Activated CD4-positive, alpha-beta memory T cell treated with anti-CD3 and anti-CD28 coated beads, Interleukin-2, amount 10 ng/mL, durations not matched to agents 7 days and 5 days (primary cell): ENCODE results near the gene PIK3AP1. TPM values are rescaled to one million over a fixed set of nuclear protein-coding genes. Genes with fewer than 3 reads are reported as not detected.

Experiments used
- CTCF ChIA-PET: fragments of 350-600 bp; sonication (Branson Sonifier 250); formaldehyde crosslinking; loops from one replicate; lab custom pipeline; 2021; ENCODE audit warnings: antibody characterized with exemption, inconsistent platforms; lab: Charles Lee
- POLR2A ChIA-PET: fragments of 350-600 bp; sonication (Branson Sonifier 250); formaldehyde crosslinking; loops from one replicate; lab custom pipeline; 2021; ENCODE audit warnings: antibody characterized with exemption; lab: Charles Lee
- DNase-seq: peaks from one replicate; pipeline ENCODE4 v3.0.0-alpha.2; 2020
- H3K27ac Mint-ChIP-seq: one replicate; pipeline ENCODE4 v1.8.0; 2021; ENCODE audit warnings: mild to moderate bottlenecking, mixed read lengths
- H3K27me3 Mint-ChIP-seq: one replicate; pipeline ENCODE4 v1.8.0; 2021; ENCODE audit warnings: mixed read lengths
- H3K36me3 Mint-ChIP-seq: one replicate; pipeline ENCODE4 v1.8.0; 2021; ENCODE audit warnings: low read depth, mixed read lengths
- H3K4me1 Mint-ChIP-seq: one replicate; pipeline ENCODE4 v1.8.0; 2021; ENCODE audit warnings: mixed read lengths
- H3K4me3 Mint-ChIP-seq: one replicate; pipeline ENCODE4 v1.8.0; 2021; ENCODE audit warnings: mild to moderate bottlenecking, mixed read lengths
- H3K9me3 Mint-ChIP-seq: one replicate; pipeline ENCODE4 v1.8.0; 2021; ENCODE audit warnings: mixed read lengths
- total RNA-seq, 2 experiments: library from RNA; stranded (reverse); gene quantifications; one replicate each; pipeline ENCODE4 v1.2.3, GENCODE V29; 2021

Gene PIK3AP1
- total RNA-seq, 2 experiments from 2014 or later, result 5.7 to 6.6 TPM

- Mint-ChIP-seq H3K4me3 (no peak overlapping the region), H3K27ac (no peak overlapping the region), H3K4me1 (peaks cover 19% of the 10 kb centered on the region), H3K27me3 (peaks cover 12% of the 10 kb centered on the region), H3K36me3 (no peaks in the 10 kb centered on the region), H3K9me3 (no peaks in the 10 kb centered on the region)
- DNase-seq, result no peak
- CTCF ChIA-PET, result no interaction called here
- POLR2A ChIA-PET, result no interaction called here
These were observed 1.9 kb downstream of the PIK3AP1 start for GRCh38 chr10:96718304-96718990.

- CTCF ChIA-PET, result interaction anchor here (0.7 to 1.4 kb wide), 2 partner anchors 75 to 480 kb away, joined by 4 to 6 read pairs; no protein-coding TSS in a partner anchor
- Mint-ChIP-seq H3K36me3 (no peaks in the 10 kb centered on the region), H3K4me3 (no peak overlapping the region), H3K27me3 (peaks cover 12% of the 10 kb centered on the region), H3K9me3 (no peaks in the 10 kb centered on the region), H3K27ac (no peak overlapping the region), H3K4me1 (peaks cover 16% of the 10 kb centered on the region)
- POLR2A ChIA-PET, result interaction anchor here (0.6 kb wide), 1 partner anchor 72 kb away, joined by 3 read pairs; no protein-coding TSS in a partner anchor
- no peak for DNase-seq
These were observed 3.9 kb downstream of the PIK3AP1 start for GRCh38 chr10:96716390-96716789.

- ChIA-PET CTCF (no interaction called here), POLR2A (no interaction called here)
- H3K27me3 Mint-ChIP-seq, result peaks cover 8% of the 10 kb centered on the region
- no peak overlapping the region for H3K27ac Mint-ChIP-seq
- H3K4me1 Mint-ChIP-seq, result peaks cover 7% of the 10 kb centered on the region
- no peak overlapping the region for H3K4me3 Mint-ChIP-seq
- H3K9me3 Mint-ChIP-seq, result no peaks in the 10 kb centered on the region
- H3K36me3 Mint-ChIP-seq, result no peaks in the 10 kb centered on the region
- no peak for DNase-seq
These were observed 5.5 kb downstream of the PIK3AP1 start for GRCh38 chr10:96714746-96715255.

GRCh38 chr10:96714031-96714590 lies 6.2 kb downstream of the PIK3AP1 start:
- H3K4me1 Mint-ChIP-seq, result peaks cover 2% of the 10 kb centered on the region
- H3K36me3 Mint-ChIP-seq, result no peaks in the 10 kb centered on the region
- CTCF ChIA-PET, result no interaction called here
- H3K27me3 Mint-ChIP-seq, result peaks cover 3% of the 10 kb centered on the region
- no peak overlapping the region for H3K27ac Mint-ChIP-seq
- no peaks in the 10 kb centered on the region for H3K9me3 Mint-ChIP-seq
- POLR2A ChIA-PET, result no interaction called here
- no peak for DNase-seq
- no peak overlapping the region for H3K4me3 Mint-ChIP-seq

- ChIA-PET CTCF (interaction anchor here (0.7 kb wide), 1 partner anchor 267 kb away, joined by 3 read pairs; no protein-coding TSS in a partner anchor), POLR2A (no interaction called here)
- no peaks in the 10 kb centered on the region for H3K36me3 Mint-ChIP-seq
These were observed 7.5 kb downstream of the PIK3AP1 start for GRCh38 chr10:96712662-96713271.

GRCh38 chr10:96711048-96711728 lies 9.1 kb downstream of the PIK3AP1 start:
- no peaks in the 10 kb centered on the region for H3K9me3 Mint-ChIP-seq
- DNase-seq, result no peak
- H3K4me3 Mint-ChIP-seq, result no peak overlapping the region
- no peaks in the 10 kb centered on the region for H3K4me1 Mint-ChIP-seq
- no peak overlapping the region for H3K27ac Mint-ChIP-seq
- POLR2A ChIA-PET, result no interaction called here
- no peaks in the 10 kb centered on the region for H3K27me3 Mint-ChIP-seq
- CTCF ChIA-PET, result no interaction called here
- no peaks in the 10 kb centered on the region for H3K36me3 Mint-ChIP-seq

More at GRCh38 chr10:96712662-96713271, 7.5 kb downstream of the PIK3AP1 start:
- no peak overlapping the region for H3K4me3 Mint-ChIP-seq
- no peaks in the 10 kb centered on the region for H3K9me3 Mint-ChIP-seq
- DNase-seq, result no peak
- no peak overlapping the region for H3K27ac Mint-ChIP-seq
- H3K4me1 Mint-ChIP-seq, result peaks cover 2% of the 10 kb centered on the region
- no peaks in the 10 kb centered on the region for H3K27me3 Mint-ChIP-seq

GRCh38 chr10:96709525-96709924 lies 10.8 kb downstream of the PIK3AP1 start:
- Mint-ChIP-seq H3K4me1 (no peaks in the 10 kb centered on the region), H3K36me3 (no peaks in the 10 kb centered on the region), H3K4me3 (no peak overlapping the region), H3K9me3 (no peaks in the 10 kb centered on the region), H3K27ac (no peak overlapping the region), H3K27me3 (no peaks in the 10 kb centered on the region)
- ChIA-PET POLR2A (no interaction called here), CTCF (interaction anchor here (0.6 kb wide), 1 partner anchor 154 kb away, joined by 3 read pairs; no protein-coding TSS in a partner anchor)
- no peak for DNase-seq

- no peak overlapping the region for H3K4me3 Mint-ChIP-seq
- H3K27ac Mint-ChIP-seq, result no peak overlapping the region
- DNase-seq, result no peak
- H3K9me3 Mint-ChIP-seq, result no peaks in the 10 kb centered on the region
- ChIA-PET POLR2A (no interaction called here), CTCF (interaction anchor here (0.6 kb wide), 1 partner anchor 154 kb away, joined by 3 read pairs; no protein-coding TSS in a partner anchor)
- no peaks in the 10 kb centered on the region for H3K27me3 Mint-ChIP-seq
- H3K4me1 Mint-ChIP-seq, result no peaks in the 10 kb centered on the region
- no peaks in the 10 kb centered on the region for H3K36me3 Mint-ChIP-seq
These were observed 11.3 kb downstream of the PIK3AP1 start for GRCh38 chr10:96708996-96709395.

- Mint-ChIP-seq H3K4me1 (no peaks in the 10 kb centered on the region), H3K27me3 (no peaks in the 10 kb centered on the region), H3K9me3 (no peaks in the 10 kb centered on the region), H3K36me3 (no peaks in the 10 kb centered on the region), H3K4me3 (no peak overlapping the region), H3K27ac (no peak overlapping the region)
- ChIA-PET CTCF (no interaction called here), POLR2A (no interaction called here)
- no peak for DNase-seq
These were observed 11.9 kb downstream of the PIK3AP1 start for GRCh38 chr10:96708456-96708855.

GRCh38 chr10:96706331-96706853 lies 13.9 kb downstream of the PIK3AP1 start:
- CTCF ChIA-PET, result no interaction called here

GRCh38 chr10:96705134-96705533 lies 15.2 kb downstream of the PIK3AP1 start:
- H3K36me3 Mint-ChIP-seq, result no peaks in the 10 kb centered on the region
- ChIA-PET POLR2A (no interaction called here), CTCF (interaction anchor here (1.3 kb wide), 1 partner anchor 43 kb away, joined by 3 read pairs; no protein-coding TSS in a partner anchor)
- no peaks in the 10 kb centered on the region for H3K27me3 Mint-ChIP-seq
- no peaks in the 10 kb centered on the region for H3K9me3 Mint-ChIP-seq
- H3K4me1 Mint-ChIP-seq, result no peaks in the 10 kb centered on the region
- no peak overlapping the region for H3K27ac Mint-ChIP-seq
- no peak overlapping the region for H3K4me3 Mint-ChIP-seq
- no peak for DNase-seq

More at GRCh38 chr10:96706331-96706853, 13.9 kb downstream of the PIK3AP1 start:
- Mint-ChIP-seq H3K27ac (no peak overlapping the region), H3K4me3 (no peak overlapping the region), H3K27me3 (no peaks in the 10 kb centered on the region), H3K9me3 (no peaks in the 10 kb centered on the region), H3K36me3 (no peaks in the 10 kb centered on the region), H3K4me1 (no peaks in the 10 kb centered on the region)
- no peak for DNase-seq
- POLR2A ChIA-PET, result no interaction called here

- no peaks in the 10 kb centered on the region for H3K36me3 Mint-ChIP-seq
- ChIA-PET CTCF (interaction anchor here (1.3 kb wide), 1 partner anchor 44 kb away, joined by 3 read pairs; no protein-coding TSS in a partner anchor), POLR2A (no interaction called here)
- no peaks in the 10 kb centered on the region for H3K4me1 Mint-ChIP-seq
- H3K4me3 Mint-ChIP-seq, result no peak overlapping the region
- DNase-seq, result no peak
- H3K27ac Mint-ChIP-seq, result no peak overlapping the region
- no peaks in the 10 kb centered on the region for H3K27me3 Mint-ChIP-seq
- H3K9me3 Mint-ChIP-seq, result no peaks in the 10 kb centered on the region
These were observed 15.8 kb downstream of the PIK3AP1 start for GRCh38 chr10:96704563-96704962.
